ENCODE data around the gene CEP170. TPM values are rescaled to one million over a fixed set of nuclear protein-coding genes. Genes with fewer than 3 reads are reported as not detected.

CEP170 gene
- total and polyA plus RNA-seq, 8 donors, result 5.0 to 27.4 (median 5.9) TPM

GRCh38 chr1:243247901-243248300, 7.2 kb downstream of the CEP170 start:
- DNase-seq (no peak), FAIRE-seq (no peak), ATAC-seq (no peak)
- no peaks in the 10 kb centered on the region for H3K36me3 ChIP-seq
- H3K4me3 ChIP-seq, result no peak overlapping the region
- no peaks in the 10 kb centered on the region for H3K9me3 ChIP-seq
- H3K27ac ChIP-seq, result no peak overlapping the region
- TF ChIP-seq CTCF (IDR thresholded peaks at IDR 0.05), result no peak
- no peaks in the 10 kb centered on the region for H3K27me3 ChIP-seq
- intact Hi-C loops (cut with DNase I), result no loop called here
- 73 to 83% methylated on average over 3 of the region's 3 CpGs for WGBS, 2 donors
- H3K4me1 ChIP-seq, result peaks cover 0 to 6% (median 4%) of the 10 kb centered on the region in 3 donors

GRCh38 chr1:243246916-243247315, 8.2 kb downstream of the CEP170 start:
- ATAC-seq (peak in 2 of 4 donors; percentile 52 to 58), DNase-seq (no peak), FAIRE-seq (no peak)
- no peaks in the 10 kb centered on the region for H3K4me1 ChIP-seq
- intact Hi-C loops (cut with DNase I), result no loop called here
- TF ChIP-seq CTCF (IDR thresholded peaks at IDR 0.05), result no peak
- H3K27me3 ChIP-seq, result no peaks in the 10 kb centered on the region
- no peak overlapping the region for H3K4me3 ChIP-seq
- no peaks in the 10 kb centered on the region for H3K36me3 ChIP-seq
- 94 to 95% methylated on average over 1 of the region's 1 CpG for WGBS, 2 donors
- H3K27ac ChIP-seq, result no peak overlapping the region
- H3K9me3 ChIP-seq, result no peaks in the 10 kb centered on the region

- intact Hi-C loops (cut with DNase I), result no loop called here
- ATAC-seq (no peak), DNase-seq (no peak), FAIRE-seq (no peak)
- Histone ChIP-seq H3K4me3 (no peak overlapping the region), H3K27me3 (no peaks in the 10 kb centered on the region), H3K9me3 (no peaks in the 10 kb centered on the region), H3K36me3 (no peaks in the 10 kb centered on the region), H3K4me1 (no peaks in the 10 kb centered on the region), H3K27ac (no peak overlapping the region)
- 77 to 89% methylated on average over 9 of the region's 9 CpGs for WGBS, 2 donors
- TF ChIP-seq CTCF (IDR thresholded peaks at IDR 0.05), result no peak
Observed at GRCh38 chr1:243244432-243244841, 10.6 kb downstream of the CEP170 start.

GRCh38 chr1:243236604-243237252, 18.4 kb downstream of the CEP170 start:
- no peaks in the 10 kb centered on the region for H3K4me1 ChIP-seq
- no peaks in the 10 kb centered on the region for H3K27me3 ChIP-seq
- DNase-seq (no peak), ATAC-seq (no peak), FAIRE-seq (no peak)
- no peak for TF ChIP-seq CTCF (IDR thresholded peaks at IDR 0.05)
- H3K9me3 ChIP-seq, result no peaks in the 10 kb centered on the region
- H3K4me3 ChIP-seq, result no peak overlapping the region
- H3K27ac ChIP-seq, result no peak overlapping the region
- intact Hi-C loops (cut with DNase I), result no loop called here
- 81% methylated on average over 4 of the region's 4 CpGs for WGBS, 2 donors
- H3K36me3 ChIP-seq, result no peaks in the 10 kb centered on the region

GRCh38 chr1:243234978-243235647, 20.0 kb downstream of the CEP170 start:
- Histone ChIP-seq H3K4me3 (no peak overlapping the region), H3K27me3 (no peaks in the 10 kb centered on the region), H3K9me3 (peaks cover 0 to 4% (median 0%) of the 10 kb centered on the region in 4 donors), H3K4me1 (no peaks in the 10 kb centered on the region), H3K36me3 (no peaks in the 10 kb centered on the region), H3K27ac (no peak overlapping the region)
- TF ChIP-seq CTCF (IDR thresholded peaks at IDR 0.05), result no peak
- WGBS, 2 donors, result 82 to 92% methylated on average over 4 of the region's 4 CpGs
- FAIRE-seq, result no peak
- no peak for DNase-seq
- intact Hi-C loops (cut with DNase I), result no loop called here
- no peak for ATAC-seq
